K562 (cell line): Measurements from ENCODE around the gene SIRT3. TPM values are rescaled to one million over a fixed set of nuclear protein-coding genes. Genes with fewer than 3 reads are reported as not detected.
A peak's percentile ranks its signal among the peaks of the same experiment; 100 is the strongest.

ENCODE experiments used
- CHAMP1 ChIP-seq: fragments of 450-650 bp; IDR thresholded peaks from 2 replicates; pipeline ENCODE4 v1.6.1; 2016; ENCODE audit warnings: mild to moderate bottlenecking
- CHD4 ChIP-seq: fragments of 200-600 bp; sonication (generic); IDR thresholded peaks from 3 replicates; pipeline ENCODE4 v1.6.1; 2012; ENCODE audit warnings: low read depth, mild to moderate bottlenecking, mixed read lengths, low read length, inconsistent platforms; ENCODE audit not compliant: insufficient read depth, insufficient replicate concordance, poor library complexity, severe bottlenecking
- CUX1 ChIP-seq: fragments of 200-800 bp; sonication (Bioruptor generic); IDR thresholded peaks from 2 replicates; pipeline ENCODE4 v1.6.1; 2016; ENCODE audit warnings: missing genetic modification characterization, missing compliant biosample characterization
- DIDO1 ChIP-seq: fragments of 450-650 bp; IDR thresholded peaks from 2 replicates; pipeline ENCODE4 v1.6.1; 2016; ENCODE audit warnings: low read depth, missing biosample characterization, missing genetic modification characterization
- HNRNPUL1 ChIP-seq: fragments of 200-400 bp; formaldehyde crosslinking; IDR thresholded peaks from 2 replicates; pipeline ENCODE4 v1.6.1; 2017; ENCODE audit warnings: low read length
- MEIS2 ChIP-seq: fragments of 450-650 bp; IDR thresholded peaks from 2 replicates; pipeline ENCODE4 v1.6.1; 2014; ENCODE audit warnings: mild to moderate bottlenecking; ENCODE audit not compliant: partially characterized antibody
- MIER1 ChIP-seq: fragments of 450-650 bp; IDR thresholded peaks from 2 replicates; pipeline ENCODE4 v1.6.1; 2016; ENCODE audit warnings: antibody characterized with exemption, mild to moderate bottlenecking, low read depth
- MYC ChIP-seq, 2 experiments: fragments of 250-450 bp in 1 of 2; sonication (Bioruptor Pico) in 1 of 2; IDR thresholded peaks; 2 replicates each; pipeline versions ENCODE4 v1.5.1 to v1.6.1; 2012 to 2021; ENCODE audit warnings: low read depth in 2 of 2, borderline replicate concordance in 1 of 2, improper control_type of control experiment in 1 of 2, low read length in 1 of 2, mild to moderate bottlenecking in 1 of 2, moderate library complexity in 1 of 2
- PYGO2 ChIP-seq: fragments of 450-650 bp; IDR thresholded peaks from 2 replicates; pipeline ENCODE4 v1.6.1; 2016; ENCODE audit warnings: mild to moderate bottlenecking, missing genetic modification characterization, moderate library complexity, missing compliant biosample characterization
- TAF15 ChIP-seq: fragments of 200-400 bp; formaldehyde crosslinking; IDR thresholded peaks from 2 replicates; pipeline ENCODE4 v1.6.1; 2017; ENCODE audit warnings: mild to moderate bottlenecking, low read depth, low read length, moderate library complexity
- TEAD2 ChIP-seq: fragments of 450-650 bp; IDR thresholded peaks from 2 replicates; pipeline ENCODE4 v1.6.1; 2016; ENCODE audit warnings: missing genetic modification characterization, control low read depth, missing compliant biosample characterization
- ZC3H4 ChIP-seq: sonication (generic); formaldehyde crosslinking; IDR thresholded peaks from 2 replicates; pipeline ENCODE4 v1.9.0; 2021; ENCODE audit warnings: missing genetic modification reagents, borderline replicate concordance
- ZNF57 ChIP-seq: fragments of 450-650 bp; formaldehyde crosslinking; IDR thresholded peaks from 2 replicates; pipeline ENCODE4 v1.4.0; 2020; ENCODE audit warnings: mild to moderate bottlenecking, moderate library complexity
- ZNF699 ChIP-seq: fragments of 250-450 bp; sonication (Bioruptor Pico); IDR thresholded peaks from 2 replicates; pipeline ENCODE4 v1.8.0; 2021; ENCODE audit warnings: mild to moderate bottlenecking, moderate library complexity; ENCODE audit not compliant: insufficient replicate concordance
- ZNF707 ChIP-seq: fragments of 250-450 bp; sonication (Bioruptor Pico); conservative IDR thresholded peaks from 2 replicates; pipeline ENCODE4 v1.8.0; 2022; ENCODE audit warnings: inconsistent platforms, mild to moderate bottlenecking, moderate library complexity
- polyA plus RNA-seq, 8 experiments: library from polyadenylated mRNA; depleted of rRNA in 4 of 8; stranded (reverse) in 5 of 8; unstranded in 3 of 8; fragments of >200 nt; fragmentation: Nextera tagmentation in 2 of 8; fragmentation: Illumina TruSeq in 1 of 8; extraction: Ambion mirVana in 2 of 8; extraction: Trizol in 1 of 8; gene quantifications; 2 replicates each; pipeline versions ENCODE4 v1.2.1 to v1.2.3, GENCODE V29; 2011 to 2014; ENCODE audit warnings: inconsistent platforms in 1 of 8, missing spikeins in 1 of 8
- total RNA-seq, 7 experiments: library from RNA; depleted of rRNA in 6 of 7; stranded (reverse); fragments of >200 nt in 6 of 7; fragmentation: Illumina TruSeq in 2 of 7; extraction: Trizol in 2 of 7; gene quantifications; 2 replicates each; pipeline versions ENCODE4 v1.2.1 to v1.2.3, GENCODE V29; 2011 to 2021; ENCODE audit warnings: low replicate concordance in 1 of 7
- TF ChIP-seq, protein P1 (sequence below): fragments of 250-450 bp; sonication (Bioruptor Pico); IDR thresholded peaks from 2 replicates; pipeline ENCODE4 v1.8.0; 2022; ENCODE audit warnings: inconsistent platforms, mild to moderate bottlenecking, moderate library complexity, borderline replicate concordance
- TF ChIP-seq, protein P2 (sequence below): sonication (generic); formaldehyde crosslinking; IDR thresholded peaks from 2 replicates; pipeline ENCODE4 v1.8.0; 2022; ENCODE audit warnings: mild to moderate bottlenecking, low read depth, missing genetic modification reagents

Gene SIRT3
- total and polyA plus RNA-seq, 9 of the 15 experiments (the other 6 are each of a cell fraction or from before 2014, with no cell fraction given), result 1.9 to 27.5 (median 14.5) TPM

DNA sequence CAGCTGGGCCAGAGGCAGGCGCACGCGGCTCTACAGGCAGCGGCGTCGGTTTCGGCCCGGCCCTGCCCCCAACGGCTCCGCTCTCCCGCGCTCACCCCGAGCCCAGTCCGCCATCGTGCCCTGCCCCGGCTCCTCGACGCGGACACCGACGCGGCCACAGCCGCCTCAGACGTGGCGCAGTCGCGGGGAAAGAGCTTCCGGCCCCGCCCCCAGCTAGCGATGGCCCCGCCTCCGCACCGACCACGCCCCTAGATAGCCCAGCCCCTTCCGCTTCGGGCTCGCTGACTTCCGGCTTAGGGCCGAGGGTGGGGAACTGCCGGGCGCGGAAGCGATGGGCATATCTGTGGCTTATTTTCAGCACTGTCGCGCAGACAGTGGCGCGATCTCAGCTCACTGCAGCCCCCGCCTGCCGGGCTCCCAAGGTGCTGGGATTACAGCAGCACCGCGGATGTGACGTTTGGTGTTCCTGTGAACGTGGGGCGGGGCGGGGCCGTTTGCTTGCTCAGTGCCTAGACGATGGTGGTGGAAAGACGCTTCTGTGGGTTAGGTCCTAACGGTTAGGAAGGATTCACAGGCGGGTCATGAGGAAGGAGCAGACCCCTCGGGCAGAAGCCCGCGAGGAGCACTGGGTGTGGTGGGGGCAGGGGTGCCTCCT, 28.8 kb downstream of the SIRT3 start, which contains the start of the genes BET1L and RIC8A (continued):
- TF ChIP-seq DIDO1, result no peak
- TF ChIP-seq, protein P1, sequence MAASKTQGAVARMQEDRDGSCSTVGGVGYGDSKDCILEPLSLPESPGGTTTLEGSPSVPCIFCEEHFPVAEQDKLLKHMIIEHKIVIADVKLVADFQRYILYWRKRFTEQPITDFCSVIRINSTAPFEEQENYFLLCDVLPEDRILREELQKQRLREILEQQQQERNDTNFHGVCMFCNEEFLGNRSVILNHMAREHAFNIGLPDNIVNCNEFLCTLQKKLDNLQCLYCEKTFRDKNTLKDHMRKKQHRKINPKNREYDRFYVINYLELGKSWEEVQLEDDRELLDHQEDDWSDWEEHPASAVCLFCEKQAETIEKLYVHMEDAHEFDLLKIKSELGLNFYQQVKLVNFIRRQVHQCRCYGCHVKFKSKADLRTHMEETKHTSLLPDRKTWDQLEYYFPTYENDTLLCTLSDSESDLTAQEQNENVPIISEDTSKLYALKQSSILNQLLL (CRISPR knock-in tag), result no peak
- no peak for TF ChIP-seq CHAMP1
- TF ChIP-seq ZNF699 (CRISPR knock-in tag), result no peak
- TF ChIP-seq MIER1, result no peak
- TF ChIP-seq ZNF707 (CRISPR knock-in tag), result no peak
- no peak for TF ChIP-seq HNRNPUL1
- TF ChIP-seq TAF15, result no peak
- TF ChIP-seq, protein P2, sequence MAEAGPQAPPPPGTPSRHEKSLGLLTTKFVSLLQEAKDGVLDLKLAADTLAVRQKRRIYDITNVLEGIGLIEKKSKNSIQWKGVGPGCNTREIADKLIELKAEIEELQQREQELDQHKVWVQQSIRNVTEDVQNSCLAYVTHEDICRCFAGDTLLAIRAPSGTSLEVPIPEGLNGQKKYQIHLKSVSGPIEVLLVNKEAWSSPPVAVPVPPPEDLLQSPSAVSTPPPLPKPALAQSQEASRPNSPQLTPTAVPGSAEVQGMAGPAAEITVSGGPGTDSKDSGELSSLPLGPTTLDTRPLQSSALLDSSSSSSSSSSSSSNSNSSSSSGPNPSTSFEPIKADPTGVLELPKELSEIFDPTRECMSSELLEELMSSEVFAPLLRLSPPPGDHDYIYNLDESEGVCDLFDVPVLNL (CRISPR knock-in tag), result no peak
- peak; percentile 39 for TF ChIP-seq MEIS2
- TF ChIP-seq ZNF57 (CRISPR knock-in tag), result no peak
- no peak for TF ChIP-seq TEAD2
- TF ChIP-seq PYGO2 (tag), result no peak
- TF ChIP-seq CHD4, result no peak
- TF ChIP-seq CUX1, result no peak
- no peak; the same call in 1 of the 2 replicates for TF ChIP-seq MYC (IDR thresholded peaks at IDR 0.05; ENCODE audit: low read depth, low read length)
- no peak for TF ChIP-seq MYC (CRISPR knock-in tag; IDR thresholded peaks at IDR 0.05; ENCODE audit: borderline replicate concordance, low read depth)
- no peak for TF ChIP-seq ZC3H4 (CRISPR knock-in tag)
